ENCODE data around the gene FNDC3B. TPM values are rescaled to one million over a fixed set of nuclear protein-coding genes. Genes with fewer than 3 reads are reported as not detected.
A peak's percentile ranks its signal among the peaks of the same experiment; 100 is the strongest.

Gene FNDC3B
- total RNA-seq, 1 experiment from 2014 or later = 149 TPM

DNA sequence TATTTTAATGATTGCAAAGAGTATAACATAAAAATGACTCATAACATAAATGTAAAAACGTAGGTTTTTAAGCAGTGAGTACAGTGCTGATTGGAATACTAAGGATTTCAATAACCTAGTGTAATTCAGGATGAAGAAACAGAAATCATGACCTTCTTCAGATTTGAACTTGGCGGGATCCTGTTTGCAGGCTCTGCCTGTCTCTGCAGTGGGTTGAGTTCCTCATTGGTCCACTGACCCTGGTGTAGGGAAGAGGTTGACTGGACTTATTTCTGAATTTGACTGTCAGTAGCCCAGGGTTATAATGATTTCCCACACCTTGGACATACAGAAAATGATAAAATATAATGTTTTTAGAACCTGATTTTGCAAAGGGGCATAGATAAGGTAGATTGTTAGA, 171.7 kb downstream of the FNDC3B start:
- H3K36me3 Mint-ChIP-seq (ENCODE audit: insufficient read depth, unreplicated experiment) = peaks cover 8% of the 10 kb centered on the region
- POLR2A ChIA-PET = interaction anchor here (0.8 kb wide), 1 partner anchor 17 kb away, joined by 3 read pairs; no protein-coding TSS in a partner anchor
- no peak for TF ChIP-seq CTCF (IDR thresholded peaks at IDR 0.05; ENCODE audit: unreplicated experiment)
- BruUV-seq (replicated peaks) = no TSS peak
- H3K4me1 Mint-ChIP-seq (ENCODE audit: insufficient read depth, unreplicated experiment) = peaks cover 20% of the 10 kb centered on the region
- H3K27me3 Mint-ChIP-seq (ENCODE audit: insufficient read depth, unreplicated experiment) = no peaks in the 10 kb centered on the region
- no peak for DNase-seq (ENCODE audit: unreplicated experiment)
- H3K9me3 Mint-ChIP-seq (ENCODE audit: unreplicated experiment) = no peaks in the 10 kb centered on the region
- H3K4me3 Mint-ChIP-seq (ENCODE audit: unreplicated experiment) = no peak overlapping the region
- intact Hi-C loops (cut with micrococcal nuclease) = no loop called here
- CTCF ChIA-PET = no interaction called here
- H3K27ac Mint-ChIP-seq (ENCODE audit: low read depth, unreplicated experiment) = no peak overlapping the region

GRCh38 chr3:172213200-172213599, 173.8 kb downstream of the FNDC3B start:
- H3K4me1 Mint-ChIP-seq (ENCODE audit: insufficient read depth, unreplicated experiment) = peaks cover 37% of the 10 kb centered on the region

GRCh38 chr3:172213904-172214303, 174.5 kb downstream of the FNDC3B start:
- no peaks in the 10 kb centered on the region for H3K27me3 Mint-ChIP-seq (ENCODE audit: insufficient read depth, unreplicated experiment)
- CTCF ChIA-PET = interaction anchor here (0.7 kb wide), 1 partner anchor 188 kb away, joined by 5 read pairs; no protein-coding TSS in a partner anchor
- POLR2A ChIA-PET = interaction anchor here (0.6 to 1.3 kb wide), 4 partner anchors 14 to 93 kb away, joined by 3 read pairs; no protein-coding TSS in a partner anchor
- no peak overlapping the region for H3K27ac Mint-ChIP-seq (ENCODE audit: low read depth, unreplicated experiment)
- no TSS peak for BruUV-seq (replicated peaks)
- no peak overlapping the region for H3K4me3 Mint-ChIP-seq (ENCODE audit: unreplicated experiment)
- DNase-seq (ENCODE audit: unreplicated experiment) = no peak
- peaks cover 44% of the 10 kb centered on the region for H3K4me1 Mint-ChIP-seq (ENCODE audit: insufficient read depth, unreplicated experiment)
- H3K9me3 Mint-ChIP-seq (ENCODE audit: unreplicated experiment) = no peaks in the 10 kb centered on the region
- intact Hi-C loops (cut with micrococcal nuclease) = no loop called here
- TF ChIP-seq CTCF (IDR thresholded peaks at IDR 0.05; ENCODE audit: unreplicated experiment) = no peak
- peaks cover 8% of the 10 kb centered on the region for H3K36me3 Mint-ChIP-seq (ENCODE audit: insufficient read depth, unreplicated experiment)

More at GRCh38 chr3:172213200-172213599, 173.8 kb downstream of the FNDC3B start:
- intact Hi-C loops (cut with micrococcal nuclease) = no loop called here
- no TSS peak for BruUV-seq (replicated peaks)
- Mint-ChIP-seq H3K36me3 (ENCODE audit: insufficient read depth, unreplicated experiment) (peaks cover 8% of the 10 kb centered on the region), H3K4me3 (ENCODE audit: unreplicated experiment) (no peak overlapping the region), H3K9me3 (ENCODE audit: unreplicated experiment) (no peaks in the 10 kb centered on the region), H3K27ac (ENCODE audit: low read depth, unreplicated experiment) (peak overlapping the region; percentile 66), H3K27me3 (ENCODE audit: insufficient read depth, unreplicated experiment) (no peaks in the 10 kb centered on the region)
- no peak for DNase-seq (ENCODE audit: unreplicated experiment)
- POLR2A ChIA-PET = interaction anchor here (1.3 kb wide), 2 partner anchors 11 to 16 kb away, joined by 3 to 4 read pairs; no protein-coding TSS in a partner anchor
- CTCF ChIA-PET = no interaction called here
- no peak for TF ChIP-seq CTCF (IDR thresholded peaks at IDR 0.05; ENCODE audit: unreplicated experiment)

DNA sequence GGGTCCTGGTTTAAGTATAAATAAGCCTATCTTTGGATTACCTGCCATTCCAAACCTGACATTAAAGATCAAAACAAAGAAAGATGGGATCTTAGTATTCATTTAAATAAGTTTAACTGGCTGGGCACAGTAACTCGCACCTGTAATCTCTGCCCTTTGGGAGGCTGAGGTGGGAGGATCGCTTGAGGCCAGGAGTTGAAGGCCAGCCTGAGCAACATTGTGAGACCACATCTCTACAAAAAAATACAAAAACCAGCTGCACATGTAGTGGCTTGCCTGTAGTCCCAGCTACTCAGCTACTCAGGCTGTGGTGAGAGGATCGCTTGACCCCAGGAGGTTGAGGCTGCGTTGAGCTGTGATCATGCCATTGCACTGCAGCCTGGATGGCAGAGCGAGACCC, 176.9 kb downstream of the FNDC3B start:
- TF ChIP-seq CTCF (IDR thresholded peaks at IDR 0.05; ENCODE audit: unreplicated experiment) = no peak
- no TSS peak for BruUV-seq (replicated peaks)
- no peak overlapping the region for H3K4me3 Mint-ChIP-seq (ENCODE audit: unreplicated experiment)
- H3K9me3 Mint-ChIP-seq (ENCODE audit: unreplicated experiment) = no peaks in the 10 kb centered on the region
- H3K27me3 Mint-ChIP-seq (ENCODE audit: insufficient read depth, unreplicated experiment) = no peaks in the 10 kb centered on the region
- POLR2A ChIA-PET = interaction anchor here (1.6 kb wide), 1 partner anchor 176 kb away, joined by 5 read pairs; no protein-coding TSS in a partner anchor
- CTCF ChIA-PET = no interaction called here
- peaks cover 8% of the 10 kb centered on the region for H3K36me3 Mint-ChIP-seq (ENCODE audit: insufficient read depth, unreplicated experiment)
- H3K4me1 Mint-ChIP-seq (ENCODE audit: insufficient read depth, unreplicated experiment) = peaks cover 56% of the 10 kb centered on the region
- H3K27ac Mint-ChIP-seq (ENCODE audit: low read depth, unreplicated experiment) = no peak overlapping the region
- intact Hi-C loops (cut with micrococcal nuclease) = no loop called here
- no peak for DNase-seq (ENCODE audit: unreplicated experiment)
